Stimulated activated CD4-positive, alpha-beta T cell treated with anti-CD3 and anti-CD28 coated beads, Interleukin-2, amount 100 ng/mL, for 48 hours (primary cell): ENCODE measurements around the gene ZNF146.
A peak's percentile ranks its signal among the peaks of the same experiment; 100 is the strongest.
"Not testable (repeated sequence)": the region's sequence is repeated elsewhere in the genome, so short reads cannot be mapped to it uniquely, and the experiment has no call there.

Source experiments
- DNase-seq, 2 donors: peaks; one replicate each; pipeline ENCODE4 v3.0.0-alpha.2; 2020

The ZNF146 gene

DNA sequence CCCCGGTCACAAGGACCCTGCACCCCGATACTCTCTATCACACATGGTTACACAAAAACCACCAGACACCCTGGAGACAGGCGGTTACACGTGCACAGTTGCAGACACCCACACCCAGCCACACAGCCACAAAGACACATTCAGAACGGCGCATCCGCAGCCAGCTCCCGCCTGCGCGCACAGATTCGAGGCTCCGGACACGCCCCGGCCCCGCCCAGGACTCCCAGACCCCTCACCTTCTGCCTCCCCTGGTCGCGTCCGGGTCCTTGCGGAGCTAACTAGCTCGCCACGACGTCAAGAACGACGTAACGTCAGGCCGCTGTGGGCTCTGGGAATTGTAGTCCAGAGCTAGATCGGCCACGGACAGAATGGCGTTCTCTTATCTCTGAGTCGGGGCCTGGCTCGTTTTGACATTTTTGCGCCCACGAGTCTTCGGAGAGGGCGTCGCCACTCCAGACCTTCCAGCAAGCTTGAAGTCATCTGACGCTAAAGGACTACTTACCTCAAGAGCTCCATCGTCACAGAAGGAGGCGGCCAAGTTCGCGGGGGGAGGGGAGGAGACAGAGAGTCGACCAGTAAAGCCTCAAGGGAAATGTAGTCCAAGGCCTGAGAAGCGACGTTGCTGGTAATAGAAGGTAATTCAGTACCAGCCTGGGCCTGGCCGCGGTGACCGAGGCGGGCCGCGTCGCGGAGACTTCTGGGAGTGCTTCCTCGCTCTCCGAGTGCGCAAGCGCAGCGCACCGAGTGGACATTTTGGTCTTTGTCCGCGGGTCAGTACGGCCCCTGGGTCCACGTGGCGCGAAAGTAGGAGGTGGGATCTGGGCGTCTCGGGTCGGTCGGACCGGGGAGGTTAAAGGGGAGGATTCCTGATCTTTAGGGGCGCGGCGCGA lies at the start of gene ZNF146, which contains the start of gene ZNF565:
TSS of gene ZNF146 (plus strand) at position 721 of the 890 bp plus-strand sequence. CDS start 21,335 bp downstream, outside the sequence.
TSS of gene ZNF565 (minus strand) at position 280 of the 890 bp plus-strand sequence. CDS start 12,680 bp downstream, outside the sequence.
- DNase-seq, result peak; percentile 93

DNA sequence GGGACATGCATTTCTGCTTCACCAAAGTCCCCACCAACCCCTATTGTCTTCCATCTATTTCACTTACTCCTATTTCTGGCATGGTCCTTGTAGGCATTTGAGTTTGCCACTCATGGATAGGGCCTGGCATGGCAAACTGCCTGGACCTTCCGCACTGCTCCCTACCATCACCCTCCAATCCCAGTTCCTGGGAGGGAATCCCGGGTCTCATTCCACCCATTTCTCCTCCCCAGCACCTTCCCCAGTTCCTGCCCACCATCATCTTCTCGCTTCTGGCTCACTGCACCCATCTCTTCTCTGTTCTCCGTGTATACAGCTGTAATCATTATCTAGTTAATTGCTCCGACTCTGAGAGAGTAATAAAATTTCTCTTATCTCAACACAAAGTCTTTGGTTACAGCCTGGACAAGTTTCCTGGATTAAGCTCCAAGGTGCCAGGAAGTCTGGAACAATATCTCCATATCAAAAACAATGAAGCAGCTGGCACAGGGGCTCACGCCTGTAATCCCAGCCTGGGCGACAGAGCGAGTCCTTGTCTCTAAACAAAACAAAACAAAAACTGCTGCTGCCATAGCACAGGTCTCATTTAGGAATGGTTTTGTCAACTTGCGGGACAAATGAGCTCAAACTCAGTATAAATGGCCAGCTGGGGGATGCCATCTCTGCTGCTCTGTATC lies 45.7 kb upstream of the ZNF146 start:
- DNase-seq, result no peak

DNA sequence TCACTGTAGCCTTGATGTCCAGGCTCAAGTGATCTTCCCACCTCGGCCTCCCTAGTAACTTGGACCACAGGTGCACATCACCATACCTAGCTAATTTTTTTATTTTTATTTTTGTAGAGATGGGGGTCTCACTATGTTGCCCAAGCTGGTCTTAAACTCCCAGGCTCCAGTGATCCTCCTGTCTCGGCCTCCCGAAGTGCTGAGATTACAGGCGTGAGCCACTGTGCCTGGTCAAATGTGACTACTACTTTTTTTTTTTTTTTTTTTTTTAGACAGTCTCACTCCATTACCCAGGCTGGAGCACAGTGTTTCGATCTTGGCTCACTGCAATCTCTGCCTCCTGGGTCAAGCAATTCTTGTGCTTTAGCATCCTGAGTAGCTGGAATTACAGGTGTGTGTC lies 42.1 kb upstream of the ZNF146 start:
- no peak for DNase-seq

DNA sequence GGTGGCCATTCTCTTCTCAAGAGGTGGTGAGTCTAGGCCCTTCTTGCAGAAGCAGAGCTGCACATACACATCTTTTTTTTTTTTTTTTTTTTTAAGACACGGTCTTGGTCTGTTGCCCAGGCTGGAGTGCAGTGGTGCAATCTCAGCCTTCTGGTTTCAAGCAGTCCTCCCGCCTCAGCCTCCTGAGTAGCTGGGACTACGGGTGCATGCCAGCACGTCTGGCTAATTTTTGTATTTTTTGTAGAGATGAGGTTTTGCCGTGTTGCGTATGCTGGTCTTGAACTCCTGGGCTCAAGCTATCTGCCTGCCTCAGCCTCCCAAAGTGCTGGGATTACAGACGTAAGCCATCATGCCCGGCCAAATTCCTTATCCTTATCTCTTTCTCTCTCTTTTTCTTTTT lies 41.1 kb upstream of the ZNF146 start:
- DNase-seq, result not testable (repeated sequence)

DNA sequence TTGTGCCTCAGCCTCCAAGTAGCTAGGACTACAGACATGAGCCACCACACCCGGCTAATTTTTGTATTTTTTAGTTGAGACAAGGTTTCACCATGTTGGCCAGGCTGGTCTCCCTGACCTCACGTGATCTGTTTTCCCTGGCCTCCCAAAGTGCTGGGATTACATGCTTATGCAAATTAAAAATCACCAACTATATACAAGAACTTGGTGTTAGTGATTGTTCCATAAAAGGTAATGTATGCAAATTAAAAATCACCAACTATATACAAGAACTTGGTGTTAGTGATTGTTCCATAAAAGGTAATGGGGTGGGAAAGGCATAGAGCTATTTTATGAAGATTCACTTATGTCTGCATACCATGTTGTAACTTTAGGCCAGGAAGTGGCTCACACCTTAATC lies 35.8 kb upstream of the ZNF146 start:
- not testable (repeated sequence) for DNase-seq

DNA sequence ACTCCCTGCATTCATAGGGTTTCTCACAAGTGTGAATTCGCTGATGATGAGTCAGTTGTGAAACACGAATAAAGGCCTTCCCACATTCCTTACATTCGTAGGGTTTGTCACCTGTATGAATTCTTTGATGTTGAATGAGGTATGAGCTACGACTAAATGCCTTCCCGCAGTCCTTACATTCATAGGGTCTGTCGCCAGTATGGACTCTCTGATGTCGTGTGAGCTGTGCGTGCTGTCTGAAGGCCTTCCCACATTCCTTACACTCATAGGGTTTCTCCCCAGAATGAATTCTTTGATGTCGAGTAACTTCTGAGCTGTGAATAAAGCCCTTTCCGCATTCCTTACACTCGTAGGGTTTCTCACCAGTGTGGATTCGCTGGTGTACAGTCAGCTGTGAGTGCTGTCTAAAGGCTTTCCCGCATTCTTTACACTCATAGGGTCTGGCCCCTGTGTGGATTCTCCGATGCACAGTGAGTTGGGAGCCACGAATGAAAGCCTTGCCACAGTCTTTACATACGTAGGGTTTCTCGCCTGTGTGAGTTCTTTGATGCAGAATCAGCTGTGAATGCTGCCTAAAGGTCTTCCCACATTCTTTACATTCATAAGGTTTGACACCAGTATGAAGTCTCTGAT lies 32.2 kb upstream of the ZNF146 start:
- DNase-seq, result no peak

DNA sequence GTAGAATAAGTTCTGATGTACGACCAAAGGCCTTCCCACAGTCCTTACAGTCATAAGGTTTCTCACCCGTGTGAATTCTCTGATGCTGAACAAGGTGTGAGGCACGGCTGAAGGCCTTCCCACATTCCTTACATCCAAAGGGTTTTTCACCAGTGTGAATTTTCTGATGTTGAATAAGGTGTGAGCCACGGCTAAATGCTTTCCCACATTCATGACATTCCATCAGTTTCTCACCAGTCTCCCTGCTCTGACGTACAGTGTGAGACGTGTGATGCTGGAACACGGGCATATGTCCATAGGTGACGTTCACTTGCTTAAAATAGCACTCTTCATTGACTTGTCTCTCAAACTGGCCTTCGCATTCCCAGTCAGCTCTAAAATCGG lies 31.7 kb upstream of the ZNF146 start:
- DNase-seq, result no peak

DNA sequence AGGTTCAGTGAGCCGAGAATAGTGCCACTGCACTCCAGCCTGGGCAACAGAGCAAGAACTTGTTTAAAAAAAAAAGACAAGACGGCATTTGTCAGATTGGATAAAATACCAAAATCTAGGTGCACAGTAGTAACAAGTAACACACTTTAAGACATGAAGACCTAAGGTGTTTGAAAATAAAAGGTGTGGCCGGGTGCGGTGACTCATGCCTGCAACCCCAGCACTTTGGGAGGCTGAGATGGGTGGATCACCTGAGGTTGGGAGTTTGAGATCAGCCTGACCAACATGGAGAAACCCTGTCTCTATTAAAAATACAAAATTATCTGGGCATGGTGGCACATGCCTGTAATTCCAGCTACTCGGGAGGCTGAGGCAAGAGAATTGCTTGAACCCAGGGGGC lies 28.2 kb upstream of the ZNF146 start:
- DNase-seq, result not testable (repeated sequence)

DNA sequence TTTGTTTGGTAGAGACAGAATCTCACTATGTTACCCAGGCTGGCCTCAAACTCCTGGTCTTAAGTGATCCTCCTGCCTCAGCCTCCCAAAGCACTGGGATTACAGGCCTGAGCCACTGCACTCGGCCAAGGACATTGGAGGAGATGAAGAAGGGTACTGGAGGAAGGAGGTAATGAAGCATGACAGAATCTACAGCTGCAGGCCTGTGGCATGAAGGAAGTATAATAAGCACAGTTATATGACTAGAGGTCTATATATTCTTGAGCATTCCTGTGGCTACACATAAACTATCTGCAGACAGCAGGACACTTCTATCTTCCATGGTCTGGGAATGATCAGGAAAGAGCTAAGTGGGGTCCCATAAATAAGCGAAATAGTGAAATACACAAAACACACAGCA lies 18.7 kb upstream of the ZNF146 start:
- DNase-seq, result no peak

DNA sequence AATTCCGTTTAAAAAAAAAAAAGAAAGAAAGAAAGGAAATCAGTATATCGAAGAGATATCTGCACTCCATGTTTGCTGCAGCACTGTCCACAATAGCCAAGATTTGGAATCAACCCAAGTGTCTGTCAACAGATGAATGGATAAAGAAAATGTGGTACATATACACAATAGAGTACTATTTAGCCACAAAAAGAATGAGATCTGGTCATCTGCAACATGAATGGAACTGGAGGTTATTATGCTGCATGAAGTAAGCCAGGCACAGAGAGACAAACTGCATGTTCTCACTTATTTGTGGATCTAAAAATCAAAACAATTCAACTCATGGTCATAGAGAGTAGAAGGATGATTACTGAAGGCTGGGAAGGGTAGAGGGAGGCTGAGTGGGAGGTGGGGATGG lies 16.8 kb upstream of the ZNF146 start:
- DNase-seq, result no peak

DNA sequence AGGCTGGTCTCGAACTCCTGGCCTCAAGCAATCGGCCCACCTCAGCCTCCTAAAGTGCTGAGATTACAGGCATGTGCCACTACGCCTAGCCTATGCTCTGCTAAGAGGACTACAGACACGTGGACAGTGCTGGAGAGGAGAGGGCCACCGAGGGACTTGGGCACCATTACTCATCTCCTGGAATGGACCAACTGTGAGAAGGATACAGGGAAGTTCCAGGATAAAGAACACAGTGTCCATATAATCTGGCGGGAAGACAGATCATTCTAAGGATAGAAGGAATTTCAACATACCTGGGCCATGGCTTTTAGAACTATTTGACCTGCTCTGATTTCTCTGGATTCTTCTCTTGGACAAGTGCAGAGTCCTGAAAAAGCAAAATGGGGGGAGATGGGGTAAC lies 13.2 kb upstream of the ZNF146 start:
- DNase-seq, result no peak

DNA sequence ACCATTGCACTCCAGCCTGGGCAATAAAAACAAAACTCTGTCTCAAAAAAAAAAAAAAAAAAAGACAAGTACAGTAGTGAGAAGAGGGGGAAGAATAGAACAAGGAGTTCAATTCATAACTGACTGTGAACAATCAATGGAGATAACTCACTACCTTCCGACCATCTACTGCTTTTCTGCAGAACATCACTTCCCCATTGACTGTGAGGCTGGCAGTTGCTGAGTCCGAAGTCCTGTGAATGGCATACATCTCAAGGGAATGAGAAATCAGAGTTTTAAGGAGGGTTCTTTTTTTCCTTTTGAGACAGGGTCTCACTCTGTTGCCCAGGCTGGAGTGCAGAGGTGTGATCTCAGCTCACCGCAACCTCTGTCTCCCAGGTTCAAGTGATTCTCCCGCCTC lies 11.6 kb upstream of the ZNF146 start:
- DNase-seq, result no peak

DNA sequence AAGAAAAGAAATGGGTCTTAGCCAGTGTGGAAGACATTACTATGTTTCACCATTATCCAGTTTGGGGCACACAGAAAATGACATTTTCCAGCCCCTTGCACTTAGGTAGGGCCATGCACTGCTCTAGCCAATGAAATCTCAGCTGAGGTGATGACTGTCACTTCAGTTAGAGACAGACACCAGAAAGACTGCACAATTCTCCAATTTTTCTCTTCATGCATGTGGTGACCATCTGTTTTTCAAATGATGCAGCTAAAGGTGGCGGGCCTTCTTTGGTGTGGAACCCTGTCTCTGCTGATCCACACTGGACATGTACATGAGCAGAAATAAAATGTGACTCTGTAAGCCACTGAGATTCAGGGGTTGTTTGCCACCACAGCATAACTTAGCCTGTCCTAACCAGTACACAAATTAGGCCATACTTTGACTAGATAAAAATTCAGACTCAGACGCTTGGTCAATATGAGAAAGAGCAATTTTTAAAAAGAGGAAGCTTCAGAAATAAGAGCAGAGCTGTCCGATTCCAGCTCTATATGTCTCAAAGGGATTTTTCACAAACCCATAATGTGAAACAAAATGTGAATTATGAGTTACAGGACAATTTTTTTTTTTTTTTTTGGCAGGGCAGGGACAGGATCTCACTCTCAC lies 7.2 kb upstream of the ZNF146 start:
- DNase-seq, result no peak

DNA sequence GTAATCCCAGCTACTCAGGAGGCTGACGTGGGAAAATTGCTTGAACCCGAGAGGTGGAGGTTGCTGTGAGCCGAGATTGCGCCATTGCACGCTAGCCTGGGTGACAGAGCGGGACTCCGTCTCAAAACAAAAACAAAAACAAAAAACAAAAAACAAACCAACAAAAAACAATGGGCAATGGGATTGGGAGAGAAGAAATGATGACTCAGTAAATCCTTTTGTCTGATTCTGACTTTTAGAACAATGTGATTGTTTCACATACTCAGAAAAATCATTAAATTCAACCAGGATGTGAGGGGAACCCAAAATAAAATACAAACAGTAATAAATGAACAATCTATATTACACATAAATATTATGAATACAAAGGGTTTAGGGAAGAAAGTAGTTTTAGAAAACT lies 5.5 kb upstream of the ZNF146 start:
- no peak for DNase-seq

DNA sequence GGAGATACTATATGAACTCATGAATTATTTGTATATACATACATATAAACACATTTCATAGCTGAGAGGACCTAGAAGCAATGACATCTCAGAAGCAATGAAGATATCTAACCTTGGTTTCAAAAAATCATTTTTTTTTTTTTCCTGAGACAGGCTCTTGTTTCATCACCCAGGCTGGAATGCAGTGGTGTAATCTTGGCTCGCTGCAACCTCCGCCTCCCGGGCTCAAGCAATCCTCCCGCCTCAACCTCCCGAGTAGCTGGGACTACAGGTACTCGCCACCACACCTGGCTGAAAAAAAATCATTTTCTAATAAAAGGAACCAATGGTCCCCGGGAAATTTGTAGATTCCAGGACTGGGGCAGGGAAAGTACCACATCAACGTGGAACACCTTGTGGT lies 4.4 kb upstream of the ZNF146 start:
- no peak for DNase-seq

DNA sequence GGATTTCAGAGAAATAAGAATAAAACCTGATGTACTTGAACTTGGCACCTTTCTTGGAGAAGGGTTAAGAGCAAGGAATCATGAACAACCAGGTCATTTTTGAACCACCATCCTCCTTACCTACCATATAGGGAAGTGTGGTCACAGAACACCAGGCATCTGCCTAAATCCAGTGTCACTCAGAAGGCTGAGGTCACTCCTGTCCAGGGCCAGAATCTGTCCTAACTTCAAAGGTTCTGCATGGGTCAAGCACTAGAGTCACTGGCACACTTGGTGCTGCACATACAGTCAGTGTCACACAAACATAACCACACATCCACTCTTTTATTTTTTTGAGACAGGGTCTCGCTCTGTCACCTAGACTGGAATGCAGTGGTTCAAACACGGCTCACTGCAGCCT lies 2.0 kb upstream of the ZNF146 start:
- DNase-seq, result no peak

DNA sequence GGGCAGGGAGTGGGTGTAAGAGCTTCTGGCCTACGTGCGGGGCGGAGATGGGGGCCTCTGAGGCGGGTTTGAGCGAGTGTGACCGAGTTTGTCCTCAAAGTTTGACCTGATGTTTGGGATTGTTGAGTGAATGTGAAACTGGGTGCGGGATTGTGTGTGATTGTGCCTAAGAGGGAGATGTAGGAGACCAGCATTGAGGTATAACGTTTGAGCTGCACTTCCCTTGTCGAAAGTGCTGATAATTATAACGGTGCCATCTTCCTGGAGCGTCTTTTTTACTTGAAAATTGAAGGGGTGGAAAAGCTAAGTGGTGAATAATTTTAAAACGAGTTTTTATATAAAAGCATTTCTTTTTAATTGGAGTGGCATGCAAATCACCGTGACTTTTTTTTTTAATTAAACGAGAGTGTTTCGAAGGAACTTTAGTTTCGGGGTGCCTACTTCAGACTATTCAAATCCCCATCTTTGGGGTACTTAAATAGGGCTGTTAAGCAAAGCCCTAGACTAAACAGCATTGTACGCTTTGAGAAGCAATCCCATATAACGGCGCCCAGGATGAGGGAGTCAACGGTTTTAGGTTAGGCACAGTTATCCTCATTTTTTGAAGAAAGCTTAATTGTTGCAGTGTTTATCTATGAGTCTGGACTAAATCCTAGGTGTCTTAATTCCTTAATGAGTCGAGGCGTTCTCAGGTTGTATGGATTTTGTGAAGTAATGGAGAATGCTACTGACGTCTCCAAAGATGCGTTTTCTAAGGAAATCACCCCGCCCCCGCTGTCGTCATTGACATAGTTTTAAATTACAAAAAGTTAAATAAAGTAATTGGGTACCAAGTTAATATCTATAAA lies 594 bp downstream of the ZNF146 start:
- peak in 1 of 2 donors; percentile 22 for DNase-seq

DNA sequence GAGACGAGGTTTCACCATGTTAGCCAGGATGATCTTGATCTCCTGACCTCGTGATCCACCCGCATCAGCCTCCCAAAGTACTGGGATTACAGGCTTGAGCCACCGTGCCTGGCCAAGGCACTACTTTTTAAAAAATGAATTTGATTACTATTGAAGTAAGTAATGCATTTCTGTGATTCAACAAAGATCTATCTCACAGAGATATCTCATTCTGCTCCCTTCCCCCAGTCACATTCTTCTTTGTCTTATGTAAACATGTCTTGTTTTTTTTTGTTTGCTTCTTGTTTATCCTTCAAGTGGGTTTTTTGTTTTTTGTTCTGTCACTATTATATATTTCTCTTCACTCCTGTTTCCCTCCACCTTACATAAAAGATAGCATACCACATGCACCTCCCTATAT lies 6.6 kb downstream of the ZNF146 start:
- DNase-seq, result no peak

DNA sequence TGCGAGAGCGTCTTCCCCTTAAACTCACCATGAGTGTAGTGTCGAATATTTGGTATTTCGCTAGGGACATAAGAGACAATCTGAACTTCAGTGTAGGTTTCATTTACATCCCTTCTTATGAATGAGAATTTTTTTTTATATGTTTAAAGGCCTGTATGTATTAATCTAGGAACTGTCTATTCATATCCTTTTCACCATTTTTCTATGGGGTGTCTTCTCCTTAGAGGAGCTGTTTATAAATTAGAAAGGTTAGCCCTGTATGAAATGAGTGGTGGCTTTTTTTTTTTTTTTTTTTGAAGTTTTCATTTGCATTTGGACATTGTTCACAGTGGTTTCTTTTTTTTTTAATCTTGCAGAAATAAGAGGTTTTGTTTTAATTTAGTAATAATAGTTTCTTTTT lies 7.6 kb downstream of the ZNF146 start:
- no peak for DNase-seq

DNA sequence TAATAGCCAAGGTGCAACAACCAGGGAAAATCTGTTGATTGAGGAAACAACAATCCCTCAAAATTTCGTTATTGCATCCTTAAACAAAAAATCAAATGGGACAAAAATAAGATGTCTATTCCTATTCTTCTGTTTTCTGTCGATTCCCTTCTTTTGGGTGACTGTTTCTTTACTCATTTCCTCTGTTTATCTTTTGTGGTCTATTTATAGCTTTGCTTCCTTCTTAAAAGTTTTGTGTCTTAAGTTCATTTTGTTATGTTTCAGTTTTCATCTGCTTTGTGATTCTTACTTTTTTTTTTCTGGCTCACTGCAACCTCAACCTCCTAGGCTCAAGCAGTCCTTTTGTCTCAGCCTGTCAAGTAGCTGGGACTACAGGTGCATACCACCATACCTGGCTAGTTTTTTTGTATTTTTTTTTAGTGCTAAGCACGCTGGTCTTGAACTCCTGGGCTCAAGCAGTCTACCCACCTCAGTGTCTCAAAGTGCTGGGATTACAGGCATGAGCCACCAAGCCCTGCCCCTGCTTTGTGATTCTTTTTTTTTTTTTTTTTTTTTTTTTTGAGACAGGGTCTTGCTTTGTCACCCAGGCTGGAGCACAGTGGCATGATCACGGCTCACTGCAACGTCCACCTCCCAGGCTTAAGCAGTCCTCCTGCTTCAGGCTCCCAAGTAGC lies 10.4 kb downstream of the ZNF146 start:
- DNase-seq, result no peak

DNA sequence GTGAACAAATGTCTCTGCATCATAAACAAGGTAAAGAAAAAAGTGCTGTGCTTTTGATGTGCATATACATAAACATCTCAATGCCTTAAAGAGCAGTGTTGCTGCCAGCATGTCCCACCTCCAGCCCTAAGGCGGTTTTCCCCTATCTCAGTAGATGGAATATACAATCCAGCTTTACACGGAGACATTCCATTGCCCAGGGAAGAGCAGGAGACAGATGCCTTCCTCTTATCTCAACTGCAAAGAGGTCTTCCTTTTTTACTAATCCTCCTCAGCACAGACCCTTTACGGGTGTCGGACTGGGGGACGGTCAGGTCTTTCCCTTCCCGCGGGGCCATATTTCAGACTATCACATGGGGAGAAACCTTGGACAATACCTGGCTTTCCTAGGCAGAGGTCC lies 18.7 kb downstream of the ZNF146 start:
- DNase-seq, result not testable (repeated sequence)
